LNCAP (cell line): Measurements from ENCODE around the gene FLVCR1.

Experiments
- CTCF ChIP-seq: fragments of 450-650 bp; IDR thresholded peaks from 2 replicates; pipeline ENCODE4 v1.5.1; 2017; ENCODE audit warnings: mild to moderate bottlenecking

Gene FLVCR1

GRCh38 chr1:212902054-212902453, 44.0 kb downstream of the FLVCR1 start:
- no peak for TF ChIP-seq CTCF

DNA sequence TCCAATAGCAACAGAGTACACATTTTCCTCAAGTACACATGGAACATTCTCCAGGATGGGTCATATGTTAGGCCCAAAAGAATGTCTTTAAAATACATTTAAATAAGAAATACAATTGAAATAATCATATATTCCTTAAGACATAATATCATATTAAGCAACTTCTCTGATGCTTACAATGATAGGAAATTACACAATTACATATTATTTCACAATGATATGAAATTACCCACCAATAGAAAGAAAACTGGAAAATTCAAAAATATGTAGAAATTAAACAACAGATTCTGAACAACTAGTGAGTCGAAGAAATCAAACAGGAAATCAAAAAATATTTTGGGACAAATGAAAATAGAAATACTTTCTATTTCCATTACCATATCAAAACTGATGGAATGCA, 45.6 kb downstream of the FLVCR1 start:
- no peak for TF ChIP-seq CTCF

GRCh38 chr1:212908971-212909370, 50.9 kb downstream of the FLVCR1 start:
- TF ChIP-seq CTCF: no peak

- TF ChIP-seq CTCF: no peak
Measured at GRCh38 chr1:212909652-212910063, 51.6 kb downstream of the FLVCR1 start.

GRCh38 chr1:212914789-212915188, 56.7 kb downstream of the FLVCR1 start:
- TF ChIP-seq CTCF: no peak

GRCh38 chr1:212915245-212916091, 57.4 kb downstream of the FLVCR1 start:
- peak; percentile 39; the same call in 1 of the 2 replicates for TF ChIP-seq CTCF

DNA sequence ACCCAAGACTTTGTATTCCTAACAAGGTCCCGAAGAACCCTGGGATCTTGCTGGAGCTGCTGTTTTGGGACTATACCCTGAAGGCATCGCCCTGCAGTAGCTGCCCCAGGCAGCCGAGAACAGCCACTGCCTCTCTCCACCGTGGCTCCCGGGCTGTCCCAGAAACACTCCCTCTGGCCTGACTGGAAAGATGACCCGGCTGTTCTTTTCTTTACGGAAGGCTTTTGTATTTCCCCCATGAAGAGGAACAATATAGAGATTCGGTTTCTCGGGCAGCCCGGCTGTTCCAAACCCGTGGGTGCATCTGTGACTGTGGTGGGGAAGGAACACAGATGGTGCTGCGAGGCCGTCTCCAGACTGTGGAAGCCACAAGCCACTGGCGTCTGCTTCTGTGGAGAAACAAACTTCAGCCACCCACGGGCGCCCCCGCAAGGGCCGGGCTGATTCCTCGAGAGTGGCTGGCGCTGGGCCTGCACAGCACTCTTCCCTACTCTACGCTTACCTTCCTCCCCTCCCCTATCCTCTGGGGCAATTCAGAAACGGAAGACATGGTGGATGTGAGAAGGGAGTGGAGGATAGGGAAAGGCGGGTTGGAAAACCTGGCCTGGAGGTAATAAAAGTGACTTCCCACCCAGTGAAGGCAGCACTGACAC, 58.5 kb downstream of the FLVCR1 start:
- TF ChIP-seq CTCF: no peak
